Activated CD8-positive, alpha-beta T cell treated with anti-CD3 and anti-CD28 coated beads for 36 hours (primary cell): ENCODE data around the gene DYNLT5. TPM values are rescaled to one million over a fixed set of nuclear protein-coding genes. Genes with fewer than 3 reads are reported as not detected.
"Not testable (repeated sequence)": the region's sequence is repeated elsewhere in the genome, so short reads cannot be mapped to it uniquely, and the experiment has no call there.

ENCODE experiments used
- ATAC-seq: fragments of 200-7000 bp; cut with Tn5 transposase; one replicate; pipeline ENCODE4 v1.10.0; 2021; ENCODE audit warnings: mild to moderate bottlenecking, moderate library complexity
- CTCF ChIA-PET: fragments of 350-600 bp; sonication (Branson Sonifier 250); formaldehyde crosslinking; loops from one replicate; lab custom pipeline; 2021; ENCODE audit warnings: antibody characterized with exemption; lab: Charles Lee
- POLR2A ChIA-PET: fragments of 350-600 bp; sonication (Branson Sonifier 250); formaldehyde crosslinking; loops from one replicate; lab custom pipeline; 2021; ENCODE audit warnings: antibody characterized with exemption; lab: Charles Lee
- DNase-seq: peaks from one replicate; pipeline ENCODE4 v3.0.0-alpha.2; 2020
- H3K27ac Mint-ChIP-seq: one replicate; pipeline ENCODE4 v1.8.0; 2021; ENCODE audit warnings: mild to moderate bottlenecking, mixed read lengths
- H3K27me3 Mint-ChIP-seq: one replicate; pipeline ENCODE4 v1.8.0; 2021; ENCODE audit warnings: mixed read lengths
- H3K36me3 Mint-ChIP-seq: one replicate; pipeline ENCODE4 v1.8.0; 2021; ENCODE audit warnings: low read depth, mixed read lengths
- H3K4me1 Mint-ChIP-seq: one replicate; pipeline ENCODE4 v1.8.0; 2021; ENCODE audit warnings: low read depth, mixed read lengths
- H3K4me3 Mint-ChIP-seq: one replicate; pipeline ENCODE4 v1.8.0; 2021; ENCODE audit warnings: mild to moderate bottlenecking, moderate library complexity, mixed read lengths
- H3K9me3 Mint-ChIP-seq: one replicate; pipeline ENCODE4 v1.8.0; 2021; ENCODE audit warnings: mixed read lengths
- CTCF ChIP-seq: fragments of 200-600 bp; IDR thresholded peaks from one replicate; pipeline ENCODE4 v1.8.0; 2022; ENCODE audit warnings: antibody characterized with exemption, mild to moderate bottlenecking
- intact Hi-C: fragments of 100-400 bp; cut with micrococcal nuclease; formaldehyde crosslinking; loops from one replicate; pipeline ENCODE4 v1.10.0; 2022
- total RNA-seq, 2 experiments: library from RNA; stranded (reverse); gene quantifications; one replicate each; pipeline ENCODE4 v1.2.3, GENCODE V29; 2021

DYNLT5 gene
- total RNA-seq, 2 experiments from 2014 or later: not detected

DNA sequence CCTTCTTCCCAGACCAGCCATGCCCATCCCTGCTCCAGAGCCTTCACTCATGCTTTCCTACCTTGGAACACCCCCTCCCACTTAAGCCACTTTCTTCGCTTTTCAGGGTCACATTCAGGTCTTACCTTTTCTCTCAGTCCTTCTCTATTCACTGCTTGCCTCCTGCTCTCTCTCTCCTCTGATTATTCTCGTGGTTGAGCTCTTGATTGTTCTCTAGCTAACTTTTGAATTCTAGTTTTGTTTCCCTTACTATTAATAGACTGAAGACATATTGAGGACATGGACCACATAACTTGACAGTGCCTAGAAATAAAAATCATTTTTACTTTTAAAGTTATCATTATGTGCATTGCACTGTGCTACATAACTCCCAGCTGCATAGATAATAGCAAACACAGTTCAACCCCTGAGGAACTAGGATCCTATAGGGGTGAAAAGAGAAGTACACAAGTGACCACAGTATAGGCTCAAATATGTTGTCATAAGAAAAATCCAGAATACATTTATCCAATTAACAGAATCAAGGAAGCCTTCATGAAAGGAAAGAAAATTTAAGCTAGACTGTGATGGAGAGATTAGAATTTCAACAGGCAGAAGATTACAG, 27.3 kb downstream of the DYNLT5 start:
- CTCF ChIA-PET: interaction anchor here (1.0 to 1.3 kb wide), 2 partner anchors 10 to 370 kb away, joined by 3 read pairs; no protein-coding TSS in a partner anchor
- H3K4me3 Mint-ChIP-seq: no peak overlapping the region
- TF ChIP-seq CTCF: no peak
- no peak overlapping the region for H3K27ac Mint-ChIP-seq
- POLR2A ChIA-PET: interaction anchor here (0.8 kb wide), 1 partner anchor 145 kb away, joined by 3 read pairs; the partner anchor contains the start of genes DNAI4 and MIER1
- no peak for ATAC-seq
- no peak for DNase-seq
- no peaks in the 10 kb centered on the region for H3K9me3 Mint-ChIP-seq
- peaks cover 3% of the 10 kb centered on the region for H3K27me3 Mint-ChIP-seq
- H3K36me3 Mint-ChIP-seq: no peaks in the 10 kb centered on the region
- intact Hi-C loops: no loop called here
- no peaks in the 10 kb centered on the region for H3K4me1 Mint-ChIP-seq

DNA sequence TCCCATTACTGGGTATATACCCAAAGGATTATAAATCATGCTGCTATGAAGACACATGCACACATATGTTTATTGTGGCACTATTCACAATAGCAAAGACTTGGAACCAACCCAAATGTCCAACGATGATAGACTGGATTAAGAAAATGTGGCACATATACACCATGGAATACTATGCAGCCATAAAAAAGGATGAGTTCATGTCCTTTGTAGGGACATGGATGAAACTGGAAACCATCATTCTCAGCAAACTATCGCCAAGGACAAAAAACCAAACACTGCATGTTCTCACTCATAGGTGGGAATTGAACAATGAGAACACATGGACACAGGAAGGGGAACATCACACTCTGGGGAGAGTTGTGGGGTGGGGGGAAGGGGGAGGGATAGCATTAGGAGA, 33.5 kb downstream of the DYNLT5 start:
- ATAC-seq: not testable (repeated sequence)

GRCh38 chr1:66787641-66788040, 35.4 kb downstream of the DYNLT5 start:
- Mint-ChIP-seq H3K4me1 (peaks cover 23% of the 10 kb centered on the region), H3K27me3 (no peaks in the 10 kb centered on the region), H3K4me3 (no peak overlapping the region), H3K36me3 (no peaks in the 10 kb centered on the region), H3K27ac (no peak overlapping the region), H3K9me3 (no peaks in the 10 kb centered on the region)
- ATAC-seq: no peak
- ChIA-PET POLR2A (no interaction called here), CTCF (interaction anchor here (0.9 to 2.1 kb wide), 2 partner anchors 62 to 361 kb away, joined by 4 to 5 read pairs; no protein-coding TSS in a partner anchor)
- TF ChIP-seq CTCF: no peak
- DNase-seq: no peak
- intact Hi-C loops: loop anchor here (5.0 kb wide), 1 partner anchor 145 kb away; no protein-coding TSS in a partner anchor

More for the DNA sequence above, 33.5 kb downstream of the DYNLT5 start:
- H3K27ac Mint-ChIP-seq, H3K9me3 Mint-ChIP-seq, H3K27me3 Mint-ChIP-seq, H3K36me3 Mint-ChIP-seq, H3K4me3 Mint-ChIP-seq, CTCF ChIA-PET, DNase-seq, POLR2A ChIA-PET: not testable (repeated sequence)
- peaks cover 23% of the 10 kb centered on the region for H3K4me1 Mint-ChIP-seq
- intact Hi-C loops: loop anchor here (5.0 kb wide), 1 partner anchor 147 kb away; no protein-coding TSS in a partner anchor

GRCh38 chr1:66788231-66788939, 36.1 kb downstream of the DYNLT5 start:
- ATAC-seq (peak; percentile 97), DNase-seq (peak; percentile 78)
- ChIA-PET POLR2A (no interaction called here), CTCF (interaction anchor here (0.9 to 2.1 kb wide), 2 partner anchors 63 to 361 kb away, joined by 4 to 5 read pairs; no protein-coding TSS in a partner anchor)
- H3K4me1 Mint-ChIP-seq: peaks cover 23% of the 10 kb centered on the region
- no peak for TF ChIP-seq CTCF
- no peaks in the 10 kb centered on the region for H3K27me3 Mint-ChIP-seq
- intact Hi-C loops: loop anchor here (5.0 kb wide), 1 partner anchor 144 kb away; no protein-coding TSS in a partner anchor
- peak overlapping the region; percentile 75 for H3K27ac Mint-ChIP-seq
- H3K4me3 Mint-ChIP-seq: peak overlapping the region; percentile 46
- no peaks in the 10 kb centered on the region for H3K9me3 Mint-ChIP-seq
- H3K36me3 Mint-ChIP-seq: no peaks in the 10 kb centered on the region

- POLR2A ChIA-PET: no interaction called here
- CTCF ChIA-PET: interaction anchor here (1.6 kb wide), 1 partner anchor 26 kb away, joined by 8 read pairs; no protein-coding TSS in a partner anchor
- Mint-ChIP-seq H3K4me3 (no peak overlapping the region), H3K27ac (no peak overlapping the region), H3K27me3 (no peaks in the 10 kb centered on the region), H3K36me3 (no peaks in the 10 kb centered on the region), H3K4me1 (peaks cover 18% of the 10 kb centered on the region), H3K9me3 (no peaks in the 10 kb centered on the region)
- intact Hi-C loops: no loop called here
- TF ChIP-seq CTCF: no peak
- no peak for DNase-seq
- no peak for ATAC-seq
Observed at GRCh38 chr1:66791621-66792610, 39.7 kb downstream of the DYNLT5 start.

DNA sequence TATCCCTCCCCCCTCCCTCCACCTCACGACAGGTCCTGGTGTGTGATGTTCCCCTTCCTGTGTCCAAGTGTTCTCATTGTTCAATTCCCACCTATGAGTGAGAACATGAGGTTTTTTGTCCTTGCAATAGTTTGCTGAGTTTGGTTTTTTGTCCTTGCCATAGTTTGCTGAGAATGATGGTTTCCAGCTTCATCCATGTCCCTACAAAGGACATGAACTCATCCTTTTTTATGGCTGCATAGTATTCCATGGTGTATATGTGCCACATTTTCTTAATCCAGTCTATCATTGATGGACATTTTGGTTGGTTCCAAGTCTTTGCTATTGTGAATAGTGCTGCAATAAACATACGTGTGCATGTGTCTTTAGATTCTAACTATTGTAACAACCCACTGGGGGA, 43.6 kb downstream of the DYNLT5 start:
- H3K9me3 Mint-ChIP-seq, H3K27me3 Mint-ChIP-seq, H3K4me1 Mint-ChIP-seq, H3K27ac Mint-ChIP-seq, DNase-seq, intact Hi-C loops, H3K4me3 Mint-ChIP-seq, H3K36me3 Mint-ChIP-seq, POLR2A ChIA-PET, ATAC-seq: not testable (repeated sequence)
- CTCF ChIA-PET: interaction anchor here (1.2 kb wide), 1 partner anchor 15 kb away, joined by 3 read pairs; no protein-coding TSS in a partner anchor
